ENCODE measurements around the gene ATF5.

The ATF5 gene

GRCh38 chr19:49929121-49929610, at the start of gene ATF5, which contains the start of gene NUP62:
ATF5 (plus strand) TSS chr19:49929205; CDS start chr19:49930851, 1,646 bp downstream.
NUP62 (minus strand) TSS chr19:49929504; CDS start chr19:49909807, 19,697 bp downstream.
- DNase-seq (ENCODE audit: low read depth in 1 of 2, low spot score in 1 of 2): peak; percentile 85 to 92

DNA sequence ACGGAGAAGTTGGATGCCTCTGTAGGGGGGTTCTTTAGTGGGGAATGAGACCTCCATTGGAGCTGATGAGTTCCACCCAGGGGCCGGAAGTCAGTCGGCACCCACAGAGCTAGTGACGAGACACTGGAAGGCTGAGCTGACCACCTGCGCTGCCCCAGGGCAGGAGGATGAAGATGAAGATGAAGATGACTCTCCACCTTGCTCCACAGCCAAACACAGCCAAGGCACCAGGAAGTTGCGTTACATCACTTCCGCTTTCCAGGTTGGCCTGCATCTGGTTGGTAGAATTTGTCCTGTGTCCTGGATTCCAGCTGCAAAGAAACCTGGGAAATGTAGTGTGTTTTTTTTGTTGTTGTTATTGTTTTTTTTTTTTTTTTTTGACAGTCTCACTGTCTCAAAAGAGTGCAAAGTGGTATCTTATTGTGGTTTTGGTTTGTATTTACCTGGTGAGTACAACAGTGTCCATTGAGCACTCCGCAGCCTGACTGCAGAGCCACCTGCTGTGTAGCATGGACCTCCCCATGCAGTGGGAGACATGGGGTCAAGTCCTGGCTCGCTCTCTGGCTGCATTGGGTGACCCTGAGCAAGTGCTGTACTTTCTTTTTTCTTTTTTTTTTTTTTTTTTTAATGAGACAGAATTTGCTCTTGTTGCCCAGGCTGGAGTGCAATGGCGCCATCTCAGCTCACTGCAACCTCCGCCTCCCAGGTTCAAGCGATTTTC, 49.6 kb upstream of the ATF5 start:
- DNase-seq (ENCODE audit: low read depth in 1 of 2, low spot score in 1 of 2): no peak

DNA sequence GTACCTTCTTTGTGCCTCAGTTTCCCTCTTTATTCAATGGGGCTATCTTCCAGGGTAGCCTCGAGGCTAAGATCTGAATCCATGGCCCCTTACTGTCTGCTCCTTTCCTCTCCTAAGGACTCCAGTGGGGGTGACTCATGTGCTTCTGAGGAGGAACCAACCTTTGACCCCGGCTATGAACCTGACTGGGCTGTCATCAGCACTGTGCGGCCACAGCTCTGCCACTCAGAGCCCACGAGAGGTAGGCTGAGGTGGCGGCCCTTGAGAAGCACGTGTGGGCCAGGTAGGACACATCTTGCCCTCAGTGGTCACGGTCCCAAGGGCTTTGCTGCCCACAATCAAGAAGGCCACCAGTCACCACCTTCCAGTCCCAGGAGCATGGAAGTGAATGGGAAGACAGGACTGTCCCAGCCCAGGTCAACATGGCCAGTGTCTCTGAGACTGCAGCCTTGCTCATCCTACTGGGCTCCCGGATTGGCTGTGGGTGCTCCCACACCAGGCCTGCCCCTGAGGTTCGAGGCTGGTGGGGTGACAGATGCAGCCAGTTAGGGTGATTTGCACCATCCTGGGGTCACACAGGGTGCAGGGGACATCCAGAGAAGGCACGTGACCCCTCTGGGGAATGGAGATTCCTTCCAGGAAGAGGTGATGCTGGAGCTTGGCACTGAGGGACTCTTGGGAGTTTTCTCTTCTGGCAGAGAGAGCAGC, 48.7 kb upstream of the ATF5 start:
- no peak for DNase-seq (ENCODE audit: low read depth in 1 of 2, low spot score in 1 of 2)

- DNase-seq (ENCODE audit: low read depth in 1 of 2, low spot score in 1 of 2): no peak
Measured at GRCh38 chr19:49881186-49881585, 47.8 kb upstream of the ATF5 start.

- DNase-seq (ENCODE audit: low read depth in 1 of 2, low spot score in 1 of 2): no peak
Measured at GRCh38 chr19:49881672-49882394, 47.2 kb upstream of the ATF5 start.

DNA sequence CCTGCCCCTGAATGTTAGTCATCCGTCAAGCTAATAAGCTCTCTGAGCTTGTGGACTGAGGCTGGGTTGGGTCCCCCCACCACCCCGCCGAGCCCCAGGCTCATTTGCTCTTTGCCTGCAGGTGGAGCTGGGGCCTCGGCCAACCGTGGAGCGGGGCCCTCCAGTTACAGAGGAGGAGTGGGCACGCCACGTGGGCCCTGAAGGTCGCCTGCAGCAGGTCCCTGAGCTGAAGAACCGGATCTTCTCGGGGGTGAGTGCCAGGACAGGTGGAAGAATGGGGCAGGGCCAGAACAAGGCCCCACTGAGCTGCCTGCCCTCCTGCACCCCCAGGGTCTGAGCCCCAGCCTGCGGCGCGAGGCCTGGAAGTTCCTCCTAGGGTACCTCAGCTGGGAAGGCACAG, 46.4 kb upstream of the ATF5 start:
- DNase-seq (ENCODE audit: low read depth in 1 of 2, low spot score in 1 of 2): no peak

GRCh38 chr19:49883094-49883493, 45.9 kb upstream of the ATF5 start:
- DNase-seq (ENCODE audit: low read depth in 1 of 2, low spot score in 1 of 2): no peak

GRCh38 chr19:49884109-49884508, 44.9 kb upstream of the ATF5 start:
- DNase-seq (ENCODE audit: low read depth in 1 of 2, low spot score in 1 of 2): no peak

GRCh38 chr19:49884760-49885159, 44.2 kb upstream of the ATF5 start:
- no peak for DNase-seq (ENCODE audit: low read depth in 1 of 2, low spot score in 1 of 2)

DNA sequence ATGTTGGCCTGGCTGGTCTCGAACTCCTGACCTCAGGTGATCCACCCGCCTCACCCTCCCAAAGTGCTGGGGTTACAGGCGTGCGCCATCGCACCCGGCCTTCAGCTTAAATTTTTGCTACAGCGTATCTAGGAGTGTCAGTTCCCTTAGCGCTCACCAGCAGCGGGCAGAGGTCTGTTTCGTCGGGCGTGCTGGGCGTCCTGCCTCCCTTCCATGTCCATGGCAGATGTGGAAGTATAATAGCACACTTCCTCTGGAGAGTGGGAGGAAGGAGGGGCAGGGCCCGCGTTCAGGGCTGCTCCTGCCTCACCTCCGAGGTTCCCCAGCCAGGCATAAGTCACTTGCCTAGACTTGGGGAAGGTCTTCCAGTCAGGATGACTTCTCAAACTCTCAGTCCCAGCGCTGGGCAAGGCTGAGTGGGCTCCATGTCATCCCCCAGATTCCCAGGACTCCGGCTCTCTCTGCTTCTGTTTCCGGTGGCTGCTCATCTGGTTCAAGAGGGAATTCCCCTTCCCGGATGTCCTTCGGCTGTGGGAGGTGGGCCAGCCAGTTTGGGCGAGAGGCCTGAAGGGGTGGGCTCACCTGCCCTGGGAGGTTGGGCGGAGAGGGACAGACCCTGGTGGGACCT, 41.9 kb upstream of the ATF5 start:
- DNase-seq (ENCODE audit: low read depth in 1 of 2, low spot score in 1 of 2): no peak

DNA sequence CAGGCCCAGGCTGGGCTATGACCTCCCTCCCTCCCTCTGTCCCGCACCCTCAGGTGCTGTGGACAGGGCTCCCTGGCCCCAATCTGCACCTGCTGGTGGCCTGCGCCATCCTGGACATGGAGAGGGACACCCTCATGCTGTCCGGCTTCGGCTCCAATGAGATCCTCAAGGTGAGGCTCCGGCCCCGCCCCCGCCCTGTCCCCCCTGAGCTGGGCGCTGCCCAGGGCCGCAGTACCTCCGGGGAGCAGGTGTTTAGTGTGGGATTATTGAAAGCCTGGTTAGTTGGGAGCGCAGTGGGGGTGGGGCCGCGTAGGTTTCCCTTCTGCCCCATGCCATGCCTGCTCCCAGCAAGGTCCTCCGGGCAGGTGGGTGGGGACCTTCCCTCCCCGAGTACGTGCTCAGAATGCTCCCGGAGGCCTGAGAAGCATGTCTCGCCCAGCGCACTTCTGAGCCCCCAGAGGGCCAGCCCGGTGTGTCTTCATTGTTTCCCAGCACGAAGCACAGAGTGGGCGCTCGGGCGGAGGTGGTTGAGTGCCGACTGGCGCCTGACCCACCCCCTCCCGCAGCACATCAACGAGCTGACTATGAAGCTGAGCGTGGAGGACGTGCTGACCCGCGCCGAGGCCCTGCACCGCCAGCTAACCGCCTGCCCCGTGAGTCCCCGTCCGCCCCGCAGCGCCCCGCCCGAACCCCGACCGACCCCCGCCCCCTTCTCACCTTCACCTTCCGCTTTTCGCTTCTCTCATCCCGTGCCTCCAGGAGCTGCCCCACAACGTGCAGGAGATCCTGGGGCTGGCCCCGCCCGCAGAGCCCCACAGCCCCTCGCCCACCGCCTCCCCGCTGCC, 41.1 kb upstream of the ATF5 start:
- no peak for DNase-seq (ENCODE audit: low read depth in 1 of 2, low spot score in 1 of 2)

GRCh38 chr19:49888510-49888824, 40.5 kb upstream of the ATF5 start:
- DNase-seq (ENCODE audit: low read depth in 1 of 2, low spot score in 1 of 2): no peak

DNA sequence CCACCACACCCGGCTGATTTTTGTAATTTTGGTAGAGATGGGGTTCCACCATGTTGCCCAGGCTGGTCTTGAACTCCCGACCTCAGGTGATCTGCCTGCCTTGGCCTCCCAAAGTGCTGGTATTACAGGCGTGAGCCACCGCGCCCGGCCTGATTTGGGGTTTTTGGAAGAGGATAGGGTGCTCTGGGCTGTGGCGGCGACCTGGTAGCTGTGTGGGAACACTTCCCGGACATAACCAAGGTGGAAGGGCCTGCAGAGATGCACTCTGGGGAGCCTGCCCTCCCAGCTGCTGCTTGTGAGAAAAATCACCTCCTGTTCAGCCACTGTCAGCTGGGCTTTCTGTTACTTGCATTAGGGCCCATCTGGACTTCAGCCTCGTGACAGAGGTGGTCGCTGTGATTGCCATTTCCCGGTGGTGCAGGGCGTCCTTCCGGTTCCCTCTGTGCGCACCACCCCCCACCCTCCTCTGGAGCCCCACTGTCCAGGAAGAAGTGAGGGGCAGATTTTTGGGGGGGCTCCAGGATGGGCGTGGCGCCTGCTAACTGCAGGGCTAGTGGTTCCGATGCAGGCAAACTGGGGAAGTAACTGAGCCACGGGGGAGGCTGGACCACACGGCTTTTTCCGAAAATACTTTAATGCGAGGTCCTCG, 39.8 kb upstream of the ATF5 start:
- no peak for DNase-seq (ENCODE audit: low read depth in 1 of 2, low spot score in 1 of 2)

DNA sequence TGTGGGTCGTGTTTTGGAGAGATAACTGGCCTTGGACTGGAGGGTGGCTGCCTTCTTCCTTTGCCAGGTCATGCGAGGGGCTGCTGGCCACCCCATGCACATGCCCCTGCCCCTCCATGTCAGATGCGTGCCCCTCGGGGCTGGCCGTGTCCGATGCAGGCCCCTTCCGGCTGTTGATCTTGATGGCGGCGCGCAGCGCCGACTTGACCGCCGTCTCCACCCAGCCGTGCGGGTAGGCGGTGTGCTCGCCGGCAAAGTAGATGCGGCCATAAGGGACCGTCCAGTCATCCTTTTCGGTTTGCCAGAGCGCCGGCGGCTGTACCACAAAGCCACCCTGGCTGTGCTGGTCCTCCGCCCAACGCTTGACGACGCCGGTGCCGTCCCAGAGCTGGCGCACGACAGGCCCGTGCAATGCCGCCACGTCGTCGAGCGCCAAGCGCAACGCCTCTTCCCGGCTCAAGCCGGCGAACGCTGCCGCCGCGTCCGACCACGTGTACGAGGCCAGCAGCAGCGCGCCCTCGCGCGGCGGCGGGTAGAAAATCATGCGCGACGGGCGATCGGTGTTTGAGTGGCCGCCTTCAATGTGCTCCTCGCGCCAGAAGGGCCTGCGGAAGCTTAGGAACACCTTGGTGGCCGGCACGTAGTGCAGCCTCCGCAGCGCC, 39.2 kb upstream of the ATF5 start:
- peak; percentile 50 to 66 for DNase-seq (ENCODE audit: low read depth in 1 of 2, low spot score in 1 of 2)

GRCh38 chr19:49890349-49891311, 38.4 kb upstream of the ATF5 start:
- peak; percentile 47 to 64 for DNase-seq (ENCODE audit: low read depth in 1 of 2, low spot score in 1 of 2)

GRCh38 chr19:49891393-49891792, 37.6 kb upstream of the ATF5 start:
- no peak for DNase-seq (ENCODE audit: low read depth in 1 of 2, low spot score in 1 of 2)

GRCh38 chr19:49892716-49893115, 36.3 kb upstream of the ATF5 start:
- no peak for DNase-seq (ENCODE audit: low read depth in 1 of 2, low spot score in 1 of 2)

- no peak for DNase-seq (ENCODE audit: low read depth in 1 of 2, low spot score in 1 of 2)
Measured at GRCh38 chr19:49894011-49894664, 34.9 kb upstream of the ATF5 start.

All from stimulated activated CD4-positive, alpha-beta T cell treated with anti-CD3 and anti-CD28 coated beads, Interleukin-15, amount 100 ng/mL, for 1 hour (primary cell).